Measurements from ENCODE around the gene HOXD4. TPM values are rescaled to one million over a fixed set of nuclear protein-coding genes. Genes with fewer than 3 reads are reported as not detected.

The HOXD4 gene
- total RNA-seq, 6 donors from 2014 or later, result 0.79 to 0.81 TPM; not detected in 4

DNA sequence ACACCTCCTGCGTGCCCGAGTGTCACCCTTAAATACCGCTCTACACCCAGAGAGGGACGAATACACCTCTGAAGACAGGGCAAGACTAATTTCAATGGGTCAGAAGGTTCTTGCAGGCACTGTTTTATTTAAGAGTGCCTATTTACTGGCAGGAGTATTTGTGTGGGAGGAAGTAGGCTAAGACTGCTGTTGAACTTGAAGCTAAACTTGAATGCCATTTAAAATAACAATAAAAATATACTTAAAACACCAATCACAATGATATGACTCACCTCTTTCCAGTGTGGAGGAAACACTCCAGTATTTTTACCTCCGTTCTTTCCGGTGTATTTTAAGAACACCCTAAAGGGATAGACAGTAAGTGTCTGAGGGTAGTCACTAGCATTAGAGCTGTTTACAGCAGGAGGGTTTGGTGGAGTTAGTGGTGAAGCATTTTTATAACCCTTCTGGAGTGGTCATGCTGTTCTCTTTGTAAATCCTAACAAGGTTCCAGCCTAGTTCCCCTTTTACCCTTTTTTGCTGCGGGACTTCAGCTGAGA, 27.5 kb downstream of the HOXD4 start:
- 15 to 27% methylated on average over 7 of the region's 7 CpGs for WGBS, 2 donors
- peak overlapping the region in 1 of 4 donors; percentile 27 for H3K4me3 ChIP-seq

DNA sequence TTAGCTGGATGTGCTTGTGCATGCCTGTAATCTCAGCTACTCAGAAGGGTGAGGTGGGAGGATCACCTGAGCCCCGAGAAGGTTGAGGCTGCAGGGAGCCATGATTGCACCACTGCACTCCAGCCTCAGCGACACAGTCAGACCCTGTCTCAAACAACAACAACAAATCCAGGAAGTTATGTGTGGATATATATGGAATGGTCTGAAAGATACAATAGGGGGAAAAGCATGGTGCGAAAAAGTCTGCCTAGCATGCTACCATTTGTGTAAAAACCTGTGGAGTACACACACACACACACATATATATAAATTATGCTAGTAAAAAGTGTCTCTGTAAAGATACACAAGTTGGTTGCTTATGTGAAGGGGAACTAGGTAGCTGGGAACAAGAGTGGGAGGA, 30.2 kb downstream of the HOXD4 start:
- Histone ChIP-seq H3K27me3 (peaks cover 0 to 10% (median 4%) of the 10 kb centered on the region in 4 donors), H3K4me3 (no peak overlapping the region), H3K4me1 (peaks cover 0 to 15% (median 6%) of the 10 kb centered on the region in 4 donors), H3K36me3 (no peaks in the 10 kb centered on the region), H3K9me3 (no peaks in the 10 kb centered on the region), H3K27ac (no peak overlapping the region)
- DNase-seq (no peak), ATAC-seq (ENCODE audit: low FRiP score in 2 of 2) (no peak)
- TF ChIP-seq EP300 (IDR thresholded peaks at IDR 0.05) (no peak), POLR2AphosphoS5 (IDR thresholded peaks at IDR 0.05) (no peak), POLR2A (IDR thresholded peaks at IDR 0.05) (no peak)
- TF ChIP-seq, protein P1, sequence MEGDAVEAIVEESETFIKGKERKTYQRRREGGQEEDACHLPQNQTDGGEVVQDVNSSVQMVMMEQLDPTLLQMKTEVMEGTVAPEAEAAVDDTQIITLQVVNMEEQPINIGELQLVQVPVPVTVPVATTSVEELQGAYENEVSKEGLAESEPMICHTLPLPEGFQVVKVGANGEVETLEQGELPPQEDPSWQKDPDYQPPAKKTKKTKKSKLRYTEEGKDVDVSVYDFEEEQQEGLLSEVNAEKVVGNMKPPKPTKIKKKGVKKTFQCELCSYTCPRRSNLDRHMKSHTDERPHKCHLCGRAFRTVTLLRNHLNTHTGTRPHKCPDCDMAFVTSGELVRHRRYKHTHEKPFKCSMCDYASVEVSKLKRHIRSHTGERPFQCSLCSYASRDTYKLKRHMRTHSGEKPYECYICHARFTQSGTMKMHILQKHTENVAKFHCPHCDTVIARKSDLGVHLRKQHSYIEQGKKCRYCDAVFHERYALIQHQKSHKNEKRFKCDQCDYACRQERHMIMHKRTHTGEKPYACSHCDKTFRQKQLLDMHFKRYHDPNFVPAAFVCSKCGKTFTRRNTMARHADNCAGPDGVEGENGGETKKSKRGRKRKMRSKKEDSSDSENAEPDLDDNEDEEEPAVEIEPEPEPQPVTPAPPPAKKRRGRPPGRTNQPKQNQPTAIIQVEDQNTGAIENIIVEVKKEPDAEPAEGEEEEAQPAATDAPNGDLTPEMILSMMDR (IDR thresholded peaks at IDR 0.05), result no peak
- 59 to 62% methylated on average over 3 of the region's 3 CpGs for WGBS, 2 donors

More for the DNA sequence above, 27.5 kb downstream of the HOXD4 start:
- TF ChIP-seq POLR2AphosphoS5 (IDR thresholded peaks at IDR 0.05), result no peak
- peaks cover 0 to 18% (median 7%) of the 10 kb centered on the region in 4 donors for H3K27me3 ChIP-seq
- peaks cover 0 to 13% (median 7%) of the 10 kb centered on the region in 4 donors for H3K4me1 ChIP-seq
- no peak for DNase-seq
- no peak overlapping the region for H3K27ac ChIP-seq
- H3K36me3 ChIP-seq, result no peaks in the 10 kb centered on the region
- ATAC-seq (ENCODE audit: low FRiP score in 2 of 2), result peak in 1 of 2 donors; percentile 4
- no peaks in the 10 kb centered on the region for H3K9me3 ChIP-seq

DNA sequence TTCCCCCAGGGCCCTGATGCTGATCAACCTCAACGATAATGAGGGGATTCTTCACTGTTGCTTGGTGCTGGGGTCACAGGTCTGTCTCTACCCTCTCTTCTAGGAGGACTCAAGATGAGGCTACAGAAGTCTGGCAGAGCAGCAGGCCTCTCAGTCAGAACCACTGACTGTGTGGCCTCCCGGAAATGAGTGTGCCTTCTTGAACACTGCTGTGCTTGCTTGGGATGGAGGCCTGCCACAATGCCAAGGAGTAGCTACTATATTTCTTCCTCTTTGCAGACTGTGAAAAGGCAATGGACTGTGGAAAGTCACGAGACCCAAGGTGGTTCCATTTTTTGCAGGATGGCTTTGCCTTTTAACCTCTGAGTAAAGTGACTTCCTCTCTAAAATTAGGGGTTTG, 31.3 kb downstream of the HOXD4 start:
- H3K27ac ChIP-seq, result no peak overlapping the region
- H3K36me3 ChIP-seq, result no peaks in the 10 kb centered on the region
- 70 to 73% methylated on average over 2 to 3 of the region's 3 CpGs for WGBS, 2 donors
- TF ChIP-seq EP300 (IDR thresholded peaks at IDR 0.05) (no peak), POLR2AphosphoS5 (IDR thresholded peaks at IDR 0.05) (no peak), POLR2A (IDR thresholded peaks at IDR 0.05) (no peak)
- TF ChIP-seq, protein P1 (IDR thresholded peaks at IDR 0.05), result no peak
- no peak overlapping the region for H3K4me3 ChIP-seq
- H3K9me3 ChIP-seq, result no peaks in the 10 kb centered on the region
- ATAC-seq (ENCODE audit: low FRiP score in 2 of 2), result no peak
- no peak for DNase-seq
- peaks cover 4 to 17% (median 9%) of the 10 kb centered on the region in 4 donors for H3K4me1 ChIP-seq
- peaks cover 0 to 9% (median 2%) of the 10 kb centered on the region in 4 donors for H3K27me3 ChIP-seq

DNA sequence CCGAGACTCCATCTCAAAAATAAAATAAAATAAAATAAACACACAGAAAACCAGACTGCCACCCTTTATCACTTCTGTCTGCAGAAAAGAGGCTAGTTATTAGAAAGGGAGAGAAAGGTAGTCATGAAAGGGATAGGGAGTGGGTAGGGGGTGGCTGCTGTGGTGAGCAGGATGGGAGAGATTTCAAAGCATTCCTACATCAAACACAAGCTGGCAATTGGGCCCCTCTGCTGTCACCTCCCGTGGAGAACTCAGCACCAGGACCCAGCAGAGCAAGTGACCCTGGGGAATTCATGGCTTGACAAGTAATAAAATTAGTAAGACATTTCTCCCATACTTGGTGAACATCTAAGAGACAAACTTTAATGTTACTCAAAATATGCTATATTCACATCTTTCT, 33.4 kb downstream of the HOXD4 start:
- Histone ChIP-seq H3K27me3 (peaks cover 0 to 21% (median 13%) of the 10 kb centered on the region in 4 donors), H3K4me1 (peaks cover 23 to 27% (median 25%) of the 10 kb centered on the region in 4 donors), H3K9me3 (no peaks in the 10 kb centered on the region), H3K27ac (no peak overlapping the region), H3K4me3 (no peak overlapping the region), H3K36me3 (no peaks in the 10 kb centered on the region)
- WGBS, 2 donors, result 69 to 81% methylated on average over 2 of the region's 2 CpGs
- TF ChIP-seq POLR2AphosphoS5 (IDR thresholded peaks at IDR 0.05) (no peak), POLR2A (IDR thresholded peaks at IDR 0.05) (no peak), EP300 (IDR thresholded peaks at IDR 0.05) (no peak)
- TF ChIP-seq, protein P1 (IDR thresholded peaks at IDR 0.05), result no peak
- no peak for DNase-seq
- ATAC-seq (ENCODE audit: low FRiP score in 2 of 2), result no peak

DNA sequence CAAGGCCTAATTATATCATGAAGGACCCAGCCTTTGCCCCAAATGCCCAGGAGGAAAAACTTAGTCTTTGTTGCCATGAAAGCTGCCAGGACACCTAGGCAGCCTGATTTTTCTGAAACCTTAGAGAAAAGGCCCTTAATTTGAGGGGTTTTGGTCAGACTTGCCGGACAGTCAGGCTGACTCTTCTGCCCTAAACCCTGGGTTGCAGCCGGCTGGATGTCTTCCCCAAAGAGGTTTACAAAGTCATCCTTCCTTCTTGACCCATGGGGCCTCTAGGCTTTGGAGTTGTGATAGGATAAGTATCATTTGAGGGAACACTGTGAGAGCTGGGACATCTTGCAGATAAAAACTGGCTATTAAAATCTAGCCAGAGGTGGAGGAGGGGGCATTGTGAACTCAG, 34.7 kb downstream of the HOXD4 start:
- TF ChIP-seq POLR2A (IDR thresholded peaks at IDR 0.05) (no peak), POLR2AphosphoS5 (IDR thresholded peaks at IDR 0.05) (no peak), EP300 (IDR thresholded peaks at IDR 0.05) (no peak)
- TF ChIP-seq, protein P1 (IDR thresholded peaks at IDR 0.05), result no peak
- Histone ChIP-seq H3K9me3 (no peaks in the 10 kb centered on the region), H3K4me3 (no peak overlapping the region), H3K4me1 (peaks cover 25 to 32% (median 27%) of the 10 kb centered on the region in 4 donors), H3K36me3 (no peaks in the 10 kb centered on the region), H3K27me3 (peaks cover 0 to 23% (median 14%) of the 10 kb centered on the region in 4 donors), H3K27ac (no peak overlapping the region)
- ATAC-seq (ENCODE audit: low FRiP score in 2 of 2) (no peak), DNase-seq (no peak)
- 89 to 100% methylated on average over 2 of the region's 2 CpGs for WGBS, 2 donors
